LNCAP (cell line): Measurements from ENCODE around the gene CUL1.

Source experiments
- CTCF ChIP-seq: fragments of 450-650 bp; IDR thresholded peaks from 2 replicates; pipeline ENCODE4 v1.5.1; 2017; ENCODE audit warnings: mild to moderate bottlenecking

Gene CUL1

GRCh38 chr7:148714498-148714897 is 15.8 kb downstream of the CUL1 start:
- no peak for TF ChIP-seq CTCF

DNA sequence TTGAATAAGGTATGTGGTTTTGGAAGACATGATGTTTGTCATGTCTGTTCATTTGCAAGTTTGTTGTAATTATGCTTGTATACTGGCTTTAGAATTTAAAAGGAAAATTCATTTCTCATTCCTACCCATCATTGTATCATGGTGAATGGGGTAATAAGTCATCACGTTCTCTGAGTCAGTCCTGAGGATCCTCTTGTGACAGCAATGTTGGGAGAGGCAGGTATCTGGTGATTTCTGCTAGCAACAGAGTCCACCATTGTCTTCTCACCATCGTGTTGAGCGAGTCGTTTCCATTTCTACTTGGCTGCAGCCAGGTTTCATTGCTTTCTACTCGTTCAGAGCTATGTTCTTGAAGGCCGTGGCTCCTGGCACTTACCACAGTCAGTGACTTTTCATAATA is 16.3 kb downstream of the CUL1 start:
- no peak for TF ChIP-seq CTCF

GRCh38 chr7:148717266-148717793 is 18.6 kb downstream of the CUL1 start:
- TF ChIP-seq CTCF: no peak

DNA sequence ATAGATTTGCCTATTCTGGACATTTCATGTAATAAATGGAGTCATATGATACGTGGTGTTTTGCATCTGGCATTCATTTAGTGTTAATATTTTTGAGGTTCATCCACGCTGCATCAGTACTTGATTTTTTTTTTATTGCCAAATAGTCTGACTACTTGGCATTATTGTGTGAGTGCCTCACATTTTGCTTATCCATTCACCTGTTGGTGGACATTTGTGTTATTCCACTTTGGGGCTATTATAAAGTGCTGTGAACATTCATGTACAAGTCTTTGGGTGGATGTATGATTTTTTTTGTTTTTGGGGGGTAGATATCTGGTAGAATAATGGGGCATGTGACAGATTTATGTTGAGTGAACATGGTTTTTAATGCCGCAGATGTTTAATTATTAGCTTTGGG is 19.7 kb downstream of the CUL1 start:
- no peak for TF ChIP-seq CTCF

- no peak for TF ChIP-seq CTCF
Observed at GRCh38 chr7:148719753-148720152, 21.1 kb downstream of the CUL1 start.

DNA sequence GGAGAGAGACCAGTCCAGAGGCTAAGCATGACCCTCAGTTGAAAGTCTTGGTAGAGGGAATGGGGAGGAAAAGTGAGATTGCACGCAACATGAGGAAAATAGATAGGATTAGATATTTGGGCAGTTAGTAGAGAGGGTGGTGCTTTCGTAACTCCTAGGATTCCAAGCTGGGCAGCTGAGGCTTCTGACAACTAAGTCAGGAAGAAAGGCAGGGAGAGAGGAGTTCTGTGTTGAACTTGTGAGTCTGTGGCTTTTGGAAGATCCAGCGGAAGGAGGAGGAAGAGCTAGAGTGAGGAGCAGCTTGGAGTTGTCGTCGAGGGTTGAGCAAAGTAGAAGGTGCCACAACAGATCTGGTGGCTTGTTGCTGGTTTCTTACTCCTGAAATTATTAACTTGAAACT is 21.8 kb downstream of the CUL1 start:
- no peak for TF ChIP-seq CTCF

GRCh38 chr7:148721390-148721789 is 22.7 kb downstream of the CUL1 start:
- no peak for TF ChIP-seq CTCF
